ENCODE results near the gene PRX.
"Not testable (repeated sequence)": the region's sequence is repeated elsewhere in the genome, so short reads cannot be mapped to it uniquely, and the experiment has no call there.

The PRX gene

DNA sequence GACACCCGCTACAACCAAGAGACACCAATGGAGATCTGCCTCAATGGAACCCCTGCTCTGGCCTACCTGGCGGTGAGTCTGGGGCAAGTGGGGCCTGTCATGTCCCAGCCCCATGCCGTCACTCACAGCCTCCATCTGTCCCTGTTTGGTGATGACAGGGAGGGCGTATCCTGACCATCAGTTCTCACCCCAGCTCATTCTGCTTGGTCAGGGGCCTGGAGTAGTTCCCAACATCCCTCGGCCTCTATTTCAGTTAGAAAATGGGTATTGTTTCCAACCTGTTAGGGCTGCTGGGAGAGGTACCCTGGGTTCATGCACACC, 41.4 kb downstream of the PRX start:
- Histone ChIP-seq H3K36me3 (peaks cover 40 to 98% (median 95%) of the 10 kb centered on the region in 3 donors), H3K27me3 (no peaks in the 10 kb centered on the region), H3K9me3 (no peaks in the 10 kb centered on the region)

DNA sequence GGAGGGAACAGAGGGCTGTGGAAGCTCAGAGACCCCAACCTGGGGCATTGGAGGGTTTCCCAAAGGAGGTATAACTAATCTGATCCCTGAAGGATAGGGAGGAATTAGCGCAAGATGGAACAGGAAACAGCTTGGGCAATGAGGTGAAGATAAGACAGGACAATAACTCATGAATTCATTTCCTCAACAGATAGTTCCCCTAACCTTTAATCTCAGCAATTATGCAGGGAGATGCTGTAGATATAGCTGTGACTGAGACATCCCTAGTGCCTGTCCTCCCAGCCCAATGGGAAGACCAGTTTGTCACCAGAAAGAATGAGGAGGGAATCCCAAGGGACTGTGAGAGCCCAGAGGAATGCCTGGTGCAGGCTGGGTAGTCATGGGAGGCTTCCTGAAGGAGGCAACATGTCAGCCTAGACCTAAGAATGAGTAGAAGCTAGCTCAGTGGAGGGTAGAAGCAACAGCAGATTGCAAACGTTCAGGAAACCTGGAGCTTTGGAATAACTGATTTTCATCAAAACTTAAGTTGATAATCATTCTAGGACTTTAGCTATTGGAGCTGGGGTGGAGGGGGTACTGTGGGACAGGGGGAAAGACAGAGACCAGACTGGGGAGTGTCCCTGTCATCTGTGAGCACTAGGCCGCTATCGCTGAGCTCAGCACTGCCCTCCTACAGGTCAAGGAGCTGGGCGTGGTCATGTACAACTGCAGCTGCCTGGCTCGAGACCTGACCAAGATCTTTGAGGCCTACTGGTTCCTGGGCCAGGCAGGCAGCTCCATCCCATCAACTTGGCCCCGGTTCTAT, 42.0 kb downstream of the PRX start:
- Histone ChIP-seq H3K9me3 (no peaks in the 10 kb centered on the region), H3K4me1 (peaks cover 0 to 2% (median 0%) of the 10 kb centered on the region in 4 donors), H3K27me3 (no peaks in the 10 kb centered on the region), H3K4me3 (no peak overlapping the region), H3K27ac (no peak overlapping the region), H3K36me3 (peaks cover 43 to 98% (median 95%) of the 10 kb centered on the region in 3 donors)
- TF ChIP-seq, protein P1, sequence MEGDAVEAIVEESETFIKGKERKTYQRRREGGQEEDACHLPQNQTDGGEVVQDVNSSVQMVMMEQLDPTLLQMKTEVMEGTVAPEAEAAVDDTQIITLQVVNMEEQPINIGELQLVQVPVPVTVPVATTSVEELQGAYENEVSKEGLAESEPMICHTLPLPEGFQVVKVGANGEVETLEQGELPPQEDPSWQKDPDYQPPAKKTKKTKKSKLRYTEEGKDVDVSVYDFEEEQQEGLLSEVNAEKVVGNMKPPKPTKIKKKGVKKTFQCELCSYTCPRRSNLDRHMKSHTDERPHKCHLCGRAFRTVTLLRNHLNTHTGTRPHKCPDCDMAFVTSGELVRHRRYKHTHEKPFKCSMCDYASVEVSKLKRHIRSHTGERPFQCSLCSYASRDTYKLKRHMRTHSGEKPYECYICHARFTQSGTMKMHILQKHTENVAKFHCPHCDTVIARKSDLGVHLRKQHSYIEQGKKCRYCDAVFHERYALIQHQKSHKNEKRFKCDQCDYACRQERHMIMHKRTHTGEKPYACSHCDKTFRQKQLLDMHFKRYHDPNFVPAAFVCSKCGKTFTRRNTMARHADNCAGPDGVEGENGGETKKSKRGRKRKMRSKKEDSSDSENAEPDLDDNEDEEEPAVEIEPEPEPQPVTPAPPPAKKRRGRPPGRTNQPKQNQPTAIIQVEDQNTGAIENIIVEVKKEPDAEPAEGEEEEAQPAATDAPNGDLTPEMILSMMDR (IDR thresholded peaks at IDR 0.05) = no peak
- intact Hi-C loops (cut with DNase I; ENCODE audit: low total_unique reads) = no loop called here
- no peak for DNase-seq

More for the DNA sequence above, 41.4 kb downstream of the PRX start:
- Histone ChIP-seq H3K27ac (no peak overlapping the region), H3K4me1 (no peaks in the 10 kb centered on the region), H3K4me3 (no peak overlapping the region)
- TF ChIP-seq, protein P1 (IDR thresholded peaks at IDR 0.05) = no peak
- intact Hi-C loops (cut with DNase I; ENCODE audit: low total_unique reads) = no loop called here
- DNase-seq = no peak

DNA sequence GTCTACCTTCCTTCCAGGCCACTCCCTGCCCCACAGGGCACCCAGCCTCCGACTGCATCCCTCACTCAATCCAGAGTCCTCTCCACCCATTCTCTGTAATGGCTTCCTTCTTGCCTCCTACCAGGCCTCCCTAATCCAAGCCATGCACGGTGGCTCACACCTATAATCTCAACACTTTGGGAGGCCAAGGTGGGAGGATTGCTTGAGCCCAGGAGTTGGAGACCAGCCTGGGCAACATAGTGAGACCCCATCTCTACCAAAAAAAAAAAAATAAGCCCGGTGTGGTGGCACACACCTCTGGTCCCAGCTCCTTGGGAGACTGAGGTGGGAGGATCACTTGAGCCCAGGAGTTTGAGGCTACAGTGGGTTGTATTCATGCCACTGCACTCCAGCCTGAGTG, 42.9 kb downstream of the PRX start:
- H3K4me3 ChIP-seq; H3K9me3 ChIP-seq; intact Hi-C loops (cut with DNase I; ENCODE audit: low total_unique reads); H3K27me3 ChIP-seq; H3K27ac ChIP-seq; DNase-seq: not testable (repeated sequence)
- Histone ChIP-seq H3K4me1 (peaks cover 0 to 10% (median 8%) of the 10 kb centered on the region in 4 donors), H3K36me3 (peaks cover 43 to 90% (median 90%) of the 10 kb centered on the region in 3 donors)

DNA sequence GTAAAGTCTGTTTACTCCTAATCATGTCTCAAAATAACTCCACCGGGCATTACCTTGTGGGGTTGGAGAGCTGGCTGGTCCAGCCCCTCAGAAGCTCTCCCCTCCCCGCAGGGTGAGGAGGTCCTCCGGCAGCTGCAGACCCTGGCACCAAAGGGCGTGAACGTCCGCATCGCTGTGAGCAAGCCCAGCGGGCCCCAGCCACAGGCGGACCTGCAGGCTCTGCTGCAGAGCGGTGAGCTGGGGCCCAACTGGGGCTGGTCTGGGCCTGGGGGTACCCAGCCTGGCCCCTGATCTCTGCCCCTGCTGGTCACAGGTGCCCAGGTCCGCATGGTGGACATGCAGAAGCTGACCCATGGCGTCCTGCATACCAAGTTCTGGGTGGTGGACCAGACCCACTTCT, 43.4 kb downstream of the PRX start:
- Histone ChIP-seq H3K9me3 (no peaks in the 10 kb centered on the region), H3K36me3 (peaks cover 43 to 86% (median 86%) of the 10 kb centered on the region in 3 donors), H3K27ac (no peak overlapping the region), H3K27me3 (no peaks in the 10 kb centered on the region), H3K4me1 (peaks cover 0 to 12% (median 9%) of the 10 kb centered on the region in 4 donors), H3K4me3 (no peak overlapping the region)
- intact Hi-C loops (cut with DNase I; ENCODE audit: low total_unique reads) = no loop called here
- DNase-seq = no peak
- TF ChIP-seq, protein P1 (IDR thresholded peaks at IDR 0.05) = no peak

DNA sequence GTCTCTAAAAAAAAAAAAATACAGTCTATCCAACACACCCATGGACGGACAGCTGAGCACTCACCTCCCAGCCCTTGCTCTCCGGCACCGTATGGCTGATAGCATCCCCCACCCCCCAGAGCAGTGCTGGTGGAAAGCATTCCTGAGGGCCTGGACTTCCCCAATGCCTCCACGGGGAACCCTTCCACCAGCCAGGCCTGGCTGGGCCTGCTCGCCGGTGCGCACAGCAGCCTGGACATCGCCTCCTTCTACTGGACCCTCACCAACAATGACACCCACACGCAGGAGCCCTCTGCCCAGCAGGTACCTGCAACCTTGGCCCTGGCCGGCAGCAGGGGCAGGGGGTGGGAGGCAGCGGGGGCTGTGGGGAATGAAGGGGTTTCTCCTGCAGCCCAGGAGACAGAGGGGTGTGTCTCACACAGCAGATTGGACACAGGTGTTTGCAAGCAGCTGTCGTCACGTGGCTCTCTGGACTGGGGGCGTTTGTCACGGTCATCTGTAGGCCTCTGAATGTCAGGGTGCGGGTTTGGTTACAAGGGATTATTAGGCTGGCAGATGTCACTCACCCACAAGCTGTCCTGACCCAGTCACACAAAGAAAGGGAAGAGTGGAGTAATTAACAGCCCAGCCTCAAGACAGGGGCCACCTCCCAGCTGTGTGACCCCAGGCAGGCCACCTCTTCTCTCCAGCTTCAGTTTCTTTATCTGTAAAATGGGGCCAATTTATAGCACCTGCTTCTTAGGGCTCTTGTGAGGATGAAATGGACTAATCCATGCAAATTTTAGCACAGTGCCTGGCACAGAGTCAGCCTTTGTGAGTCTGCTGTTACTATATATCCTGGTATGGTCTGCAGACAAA, 45.4 kb downstream of the PRX start:
- no peaks in the 10 kb centered on the region for H3K27me3 ChIP-seq
- no peaks in the 10 kb centered on the region for H3K9me3 ChIP-seq
- TF ChIP-seq, protein P1 (IDR thresholded peaks at IDR 0.05) = no peak
- no peak overlapping the region for H3K27ac ChIP-seq
- DNase-seq = peak in 1 of 2 donors; percentile 62
- peaks cover 0 to 14% (median 9%) of the 10 kb centered on the region in 4 donors for H3K4me1 ChIP-seq
- intact Hi-C loops (cut with DNase I; ENCODE audit: low total_unique reads) = no loop called here
- H3K36me3 ChIP-seq = peaks cover 40 to 66% (median 66%) of the 10 kb centered on the region in 3 donors
- H3K4me3 ChIP-seq = no peak overlapping the region
